ENCODE measurements around the gene GNG3. TPM values are rescaled to one million over a fixed set of nuclear protein-coding genes. Genes with fewer than 3 reads are reported as not detected.

GNG3 gene
- total and polyA plus RNA-seq, 8 donors, result 0.42 to 1.9 (median 1.5) TPM; not detected in 1

DNA sequence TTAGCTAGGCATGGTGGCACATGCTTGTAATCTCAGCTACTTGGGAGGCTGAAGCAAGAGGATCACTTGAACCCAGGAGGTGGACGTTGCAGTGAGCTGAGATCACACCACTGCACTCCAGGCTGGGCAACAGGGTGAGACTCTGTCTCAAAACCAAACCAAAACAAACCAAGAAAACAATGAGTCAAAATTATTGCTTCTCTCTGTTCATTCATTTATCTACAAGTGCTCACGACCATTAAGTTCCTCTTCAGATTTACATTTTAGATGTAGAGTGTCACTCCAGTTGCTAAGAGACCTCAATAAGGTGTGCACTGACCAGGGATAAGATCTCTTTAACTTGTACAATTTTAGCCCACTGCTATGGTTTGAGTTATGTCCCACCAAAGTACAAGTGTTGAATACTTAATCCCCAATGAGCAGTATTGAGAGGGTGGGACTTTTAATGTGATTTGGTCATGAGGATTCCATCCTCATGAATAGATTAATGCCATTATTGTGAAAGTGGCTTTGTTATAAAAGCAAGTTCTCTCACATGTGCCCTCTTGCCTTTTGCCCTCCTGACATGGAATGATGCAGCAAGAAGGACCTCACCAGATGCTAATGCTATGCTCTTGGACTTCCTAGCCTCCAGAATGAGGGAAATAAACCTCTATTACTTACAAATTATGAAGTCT, 12.0 kb downstream of the GNG3 start:
- no peaks in the 10 kb centered on the region for H3K9me3 ChIP-seq
- H3K27me3 ChIP-seq, result no peaks in the 10 kb centered on the region
- peaks cover 5 to 15% of the 10 kb centered on the region in 2 donors for H3K4me1 ChIP-seq
- no peak overlapping the region for H3K27ac ChIP-seq
- intact Hi-C loops (cut with DNase I), result no loop called here
- H3K4me3 ChIP-seq, result no peak overlapping the region
- DNase-seq (no peak), ATAC-seq (peak; percentile 38)
- TF ChIP-seq, protein P1, sequence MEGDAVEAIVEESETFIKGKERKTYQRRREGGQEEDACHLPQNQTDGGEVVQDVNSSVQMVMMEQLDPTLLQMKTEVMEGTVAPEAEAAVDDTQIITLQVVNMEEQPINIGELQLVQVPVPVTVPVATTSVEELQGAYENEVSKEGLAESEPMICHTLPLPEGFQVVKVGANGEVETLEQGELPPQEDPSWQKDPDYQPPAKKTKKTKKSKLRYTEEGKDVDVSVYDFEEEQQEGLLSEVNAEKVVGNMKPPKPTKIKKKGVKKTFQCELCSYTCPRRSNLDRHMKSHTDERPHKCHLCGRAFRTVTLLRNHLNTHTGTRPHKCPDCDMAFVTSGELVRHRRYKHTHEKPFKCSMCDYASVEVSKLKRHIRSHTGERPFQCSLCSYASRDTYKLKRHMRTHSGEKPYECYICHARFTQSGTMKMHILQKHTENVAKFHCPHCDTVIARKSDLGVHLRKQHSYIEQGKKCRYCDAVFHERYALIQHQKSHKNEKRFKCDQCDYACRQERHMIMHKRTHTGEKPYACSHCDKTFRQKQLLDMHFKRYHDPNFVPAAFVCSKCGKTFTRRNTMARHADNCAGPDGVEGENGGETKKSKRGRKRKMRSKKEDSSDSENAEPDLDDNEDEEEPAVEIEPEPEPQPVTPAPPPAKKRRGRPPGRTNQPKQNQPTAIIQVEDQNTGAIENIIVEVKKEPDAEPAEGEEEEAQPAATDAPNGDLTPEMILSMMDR (IDR thresholded peaks at IDR 0.05), result no peak
- H3K36me3 ChIP-seq, result peaks cover 22 to 97% of the 10 kb centered on the region in 2 donors

DNA sequence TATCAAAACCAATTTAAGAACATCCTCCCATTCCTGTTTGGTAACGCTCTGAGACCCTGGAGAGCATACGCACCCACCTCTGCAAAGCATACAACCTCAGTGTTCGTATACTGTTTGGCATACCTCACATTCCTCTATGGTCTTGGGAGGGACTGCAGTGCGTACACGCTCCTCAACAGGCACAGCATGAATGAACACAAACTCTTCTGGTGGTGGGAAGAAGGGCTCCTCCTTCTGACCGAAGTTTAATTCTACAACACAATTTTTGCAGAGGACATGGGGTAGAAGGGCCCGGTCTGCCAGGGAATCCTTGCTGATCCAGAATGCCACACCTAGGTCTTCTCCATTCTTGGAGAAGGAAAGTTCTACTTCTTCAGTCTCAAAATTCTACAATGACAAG, 14.5 kb downstream of the GNG3 start:
- Histone ChIP-seq H3K36me3 (peaks cover 22 to 72% of the 10 kb centered on the region in 2 donors), H3K27me3 (no peaks in the 10 kb centered on the region), H3K9me3 (no peaks in the 10 kb centered on the region), H3K27ac (no peak overlapping the region), H3K4me1 (peaks cover 15 to 29% of the 10 kb centered on the region in 2 donors), H3K4me3 (no peak overlapping the region)
- DNase-seq (no peak), ATAC-seq (peak; percentile 25)
- intact Hi-C loops (cut with DNase I), result no loop called here
- TF ChIP-seq, protein P1 (IDR thresholded peaks at IDR 0.05), result no peak

DNA sequence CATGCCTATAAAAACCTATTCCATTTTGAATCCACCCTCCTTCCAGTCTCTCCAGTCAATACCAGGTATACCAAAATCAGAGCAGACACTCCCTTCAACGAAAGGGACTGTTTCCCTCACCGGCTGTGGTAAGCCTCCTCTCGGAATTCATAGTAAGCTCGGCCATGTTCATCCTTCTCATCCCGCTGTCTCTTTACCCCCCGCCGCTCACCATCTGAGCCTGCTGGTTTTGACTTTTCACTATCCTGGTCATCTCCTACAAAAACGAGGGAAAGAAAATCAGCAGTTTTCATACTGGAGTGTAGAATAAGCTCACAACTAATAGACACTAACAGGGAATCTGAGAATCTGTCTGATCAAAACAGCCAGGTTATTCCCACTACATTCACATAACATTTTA, 16.7 kb downstream of the GNG3 start:
- H3K27me3 ChIP-seq, result no peaks in the 10 kb centered on the region
- DNase-seq, result no peak
- peaks cover 15 to 31% of the 10 kb centered on the region in 2 donors for H3K4me1 ChIP-seq
- H3K36me3 ChIP-seq, result peaks cover 22 to 50% of the 10 kb centered on the region in 2 donors
- intact Hi-C loops (cut with DNase I), result no loop called here
- H3K27ac ChIP-seq, result no peak overlapping the region
- TF ChIP-seq, protein P1 (IDR thresholded peaks at IDR 0.05), result no peak
- no peaks in the 10 kb centered on the region for H3K9me3 ChIP-seq
- peak overlapping the region in 1 of 2 donors; percentile 95 for H3K4me3 ChIP-seq
- no peak for ATAC-seq

DNA sequence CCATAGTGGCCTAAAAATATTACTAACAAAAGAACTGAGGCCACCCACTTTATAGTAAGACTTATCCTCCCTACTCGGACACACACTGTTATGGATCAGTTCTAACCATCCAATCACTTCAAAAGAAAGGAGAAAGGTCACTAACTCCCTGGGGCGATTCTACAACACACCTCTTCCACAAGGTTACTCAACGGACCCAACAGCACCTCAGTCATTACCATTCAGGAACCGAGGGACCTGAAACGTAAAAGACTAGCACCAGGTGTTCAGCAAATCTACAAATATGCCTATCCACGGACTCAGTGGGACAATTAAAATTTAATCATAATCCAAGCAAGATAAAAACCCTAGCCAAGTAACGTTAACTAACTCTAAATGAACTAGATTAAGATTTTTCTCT, 18.2 kb downstream of the GNG3 start:
- no peak for ATAC-seq
- Histone ChIP-seq H3K4me3 (peak overlapping the region; percentile 95 to 96), H3K9me3 (no peaks in the 10 kb centered on the region), H3K36me3 (peaks cover 17 to 35% of the 10 kb centered on the region in 2 donors), H3K27ac (peak overlapping the region; percentile 94 to 98), H3K4me1 (peaks cover 28 to 46% of the 10 kb centered on the region in 2 donors), H3K27me3 (no peaks in the 10 kb centered on the region)
- intact Hi-C loops (cut with DNase I), result no loop called here
- TF ChIP-seq, protein P1 (IDR thresholded peaks at IDR 0.05), result no peak
- no peak for DNase-seq

DNA sequence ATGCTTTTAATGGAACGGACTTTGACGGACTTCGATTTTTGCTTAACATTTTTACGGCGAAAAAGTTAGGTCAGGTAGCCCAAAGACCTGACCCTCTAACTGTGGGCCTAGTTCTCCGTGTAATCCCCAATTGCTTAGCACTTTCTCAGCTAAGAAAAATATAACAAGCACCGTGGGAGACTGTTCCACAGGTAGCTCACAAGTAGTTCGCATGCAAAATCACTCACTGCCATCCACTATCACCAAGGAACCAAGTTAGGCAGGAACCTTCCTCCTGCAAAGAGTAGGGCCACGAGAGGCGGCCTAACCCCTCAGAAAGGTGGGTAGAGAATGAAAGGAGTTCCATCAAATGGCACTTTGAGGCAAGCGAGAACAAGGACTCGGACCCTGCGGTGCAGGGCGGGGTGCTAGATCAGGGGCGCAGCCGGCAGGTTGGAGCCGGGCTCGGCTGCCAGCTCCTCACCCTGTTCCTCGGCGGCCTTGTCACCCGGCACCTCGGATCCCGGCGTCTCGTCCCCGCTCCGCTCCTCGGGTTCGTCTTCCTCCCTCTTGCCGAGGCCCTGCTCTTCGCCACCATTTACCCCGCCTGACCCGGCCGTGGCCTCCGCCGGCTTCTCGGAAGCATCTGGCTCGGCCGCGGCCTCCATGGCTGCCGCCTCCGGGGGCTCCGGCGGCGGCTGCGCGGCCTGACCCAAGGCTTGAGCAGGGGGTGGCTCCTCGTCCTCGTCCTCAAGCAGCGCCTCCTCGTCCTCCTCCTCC, 18.9 kb downstream of the GNG3 start:
- intact Hi-C loops (cut with DNase I), result no loop called here
- Histone ChIP-seq H3K36me3 (peaks cover 12 to 33% of the 10 kb centered on the region in 2 donors), H3K27me3 (no peaks in the 10 kb centered on the region), H3K4me3 (peak overlapping the region; percentile 95 to 96), H3K9me3 (no peaks in the 10 kb centered on the region), H3K27ac (peak overlapping the region; percentile 94 to 98), H3K4me1 (peaks cover 28 to 53% of the 10 kb centered on the region in 2 donors)
- no peak for ATAC-seq
- TF ChIP-seq, protein P1 (IDR thresholded peaks at IDR 0.05), result no peak
- no peak for DNase-seq
